ENCODE results near the gene PTPN4. TPM values are rescaled to one million over a fixed set of nuclear protein-coding genes. Genes with fewer than 3 reads are reported as not detected.

Gene PTPN4
- total and polyA plus RNA-seq, 9 of the 15 experiments (the other 6 are each of a cell fraction or from before 2014, with no cell fraction given) = 5.0 to 32.8 (median 27.3) TPM

- Histone ChIP-seq H4K20me1 (replicated peaks; ENCODE audit: control insufficient read depth, insufficient read depth, low read length) (no peaks in the 10 kb centered on the region), H2AFZ (ENCODE audit: low read depth, low read length) (no peak overlapping the region), H3K4me2 (ENCODE audit: insufficient read depth, low read length) (no peak overlapping the region), H3K27me3 (ENCODE audit: control insufficient read depth in 2 of 2, insufficient read depth in 2 of 2, low read length in 2 of 2) (peaks cover 43 to 60% of the 10 kb centered on the region in 2 experiments), H3K9ac (ENCODE audit: insufficient read depth in 1 of 2, low read depth in 2 of 2, low read length in 2 of 2) (no peak overlapping the region), H3K4me1 (replicated peaks in 1 of 2; ENCODE audit: control insufficient read depth in 2 of 2, insufficient read depth in 2 of 2, low read length in 2 of 2) (no peaks in the 10 kb centered on the region; a peak in 1 of 5 replicates), H3K36me3 (ENCODE audit: control insufficient read depth, insufficient read depth, low read length) (no peaks in the 10 kb centered on the region), H3K9me1 (ENCODE audit: control insufficient read depth, insufficient read depth, low read length) (no peaks in the 10 kb centered on the region), H3K27ac (ENCODE audit: extremely low read depth, low read depth, low read length) (no peak overlapping the region), H3K4me3 (no peak overlapping the region), H3K9me3 (replicated peaks; ENCODE audit: control insufficient read depth, insufficient read depth, low read depth, low read length) (no peaks in the 10 kb centered on the region), H3K79me2 (ENCODE audit: control insufficient read depth, insufficient read depth, low read length) (no peaks in the 10 kb centered on the region)
- ChIA-PET CTCF (ENCODE audit: low intra/inter-chr PET ratio) (no interaction called here), POLR2A (no interaction called here)
- in situ Hi-C loops (cut with MboI) (no loop called here), intact Hi-C loops (cut with micrococcal nuclease) (no loop called here)
- TF ChIP-seq SPI1 (IDR thresholded peaks at IDR 0.05; ENCODE audit: borderline replicate concordance, low read depth, low read length) = peak; percentile 40; the same call in 1 of the 2 replicates
- TF ChIP-seq ZNF146 (CRISPR knock-in tag; IDR thresholded peaks at IDR 0.05; ENCODE audit: unreplicated experiment) = no peak
- WGBS (ENCODE audit: insufficient coverage, low coverage, missing lambda C conversion rate) = 2% methylated on average over 11 of the region's 11 CpGs
- no TSS peak for BruUV-seq (replicated peaks)
- DNase-seq (ENCODE audit: extremely low read depth in 1 of 4, low spot score in 3 of 4) (no peak), FAIRE-seq (no peak), ATAC-seq (no peak; the same call in 2 of the 3 replicates)
These were observed 27.7 kb upstream of the PTPN4 start for GRCh38 chr2:119731983-119732382.

GRCh38 chr2:119732601-119733164 is 27.0 kb upstream of the PTPN4 start:
- Histone ChIP-seq H3K27me3 (ENCODE audit: control insufficient read depth in 2 of 2, insufficient read depth in 2 of 2, low read length in 2 of 2) (peaks cover 46 to 65% of the 10 kb centered on the region in 2 experiments), H4K20me1 (replicated peaks; ENCODE audit: control insufficient read depth, insufficient read depth, low read length) (no peaks in the 10 kb centered on the region), H3K79me2 (ENCODE audit: control insufficient read depth, insufficient read depth, low read length) (no peaks in the 10 kb centered on the region), H3K4me1 (replicated peaks in 1 of 2; ENCODE audit: control insufficient read depth in 2 of 2, insufficient read depth in 2 of 2, low read length in 2 of 2) (no peaks in the 10 kb centered on the region; a peak in 1 of 5 replicates), H3K9me1 (ENCODE audit: control insufficient read depth, insufficient read depth, low read length) (no peaks in the 10 kb centered on the region), H3K9me3 (replicated peaks; ENCODE audit: control insufficient read depth, insufficient read depth, low read depth, low read length) (no peaks in the 10 kb centered on the region), H3K4me2 (ENCODE audit: insufficient read depth, low read length) (no peak overlapping the region), H3K4me3 (no peak overlapping the region), H3K36me3 (ENCODE audit: control insufficient read depth, insufficient read depth, low read length) (no peaks in the 10 kb centered on the region), H3K9ac (ENCODE audit: insufficient read depth in 1 of 2, low read depth in 2 of 2, low read length in 2 of 2) (no peak overlapping the region), H2AFZ (ENCODE audit: low read depth, low read length) (no peak overlapping the region), H3K27ac (ENCODE audit: extremely low read depth, low read depth, low read length) (no peak overlapping the region)
- FAIRE-seq = no peak
- ChIA-PET CTCF (ENCODE audit: low intra/inter-chr PET ratio) (no interaction called here), POLR2A (no interaction called here)
- no TSS peak for BruUV-seq (replicated peaks)
- intact Hi-C loops (cut with micrococcal nuclease) = no loop called here
- ATAC-seq = no peak
- WGBS (ENCODE audit: insufficient coverage, low coverage, missing lambda C conversion rate) = 2% methylated on average over 6 of the region's 6 CpGs
- in situ Hi-C loops (cut with MboI) = no loop called here
- no peak for DNase-seq (ENCODE audit: extremely low read depth in 1 of 4, low spot score in 3 of 4)
- TF ChIP-seq NFIC (IDR thresholded peaks at IDR 0.05) (no peak), MYNN (IDR thresholded peaks at IDR 0.05) (no peak), MYNN (CRISPR knock-in tag; IDR thresholded peaks at IDR 0.05) (no peak), MAFG (tag; conservative IDR thresholded peaks at IDR 0.05) (no peak), SLC30A9 (CRISPR knock-in tag; IDR thresholded peaks at IDR 0.05) (no peak), NELFE (IDR thresholded peaks at IDR 0.05; ENCODE audit: insufficient read depth, insufficient read length) (no peak), ELF2 (CRISPR knock-in tag; IDR thresholded peaks at IDR 0.05) (no peak), CTCF (IDR thresholded peaks at IDR 0.05 in 2 of 3, conservative IDR thresholded peaks at IDR 0.05 in 1 of 3; ENCODE audit: insufficient read depth in 2 of 3, low read depth in 1 of 3, low read length in 3 of 3) (no peak)

Measured in K562 (cell line).